H1 (cell line): Measurements from ENCODE around the gene CAMKK1. TPM values are rescaled to one million over a fixed set of nuclear protein-coding genes. Genes with fewer than 3 reads are reported as not detected.

Source experiments
- BACH1 ChIP-seq: IDR thresholded peaks from 2 replicates; pipeline ENCODE4 v1.6.1; 2012; ENCODE audit warnings: low read length, improper control_type of control experiment
- CHD7 ChIP-seq: fragments of 300-600 bp; sonication (generic); IDR thresholded peaks from 2 replicates; pipeline ENCODE4 v1.7.1; 2012; ENCODE audit warnings: low read length, moderate library complexity, mild to moderate bottlenecking, inconsistent platforms; ENCODE audit not compliant: insufficient replicate concordance
- CREB1 ChIP-seq: IDR thresholded peaks from 2 replicates; pipeline ENCODE4 v1.6.1; 2012; ENCODE audit warnings: inconsistent platforms
- GABPA ChIP-seq: IDR thresholded peaks from 2 replicates; pipeline ENCODE4 v1.6.1; 2011; ENCODE audit warnings: mild to moderate bottlenecking, low read length, moderate library complexity, borderline replicate concordance; ENCODE audit not compliant: insufficient read depth
- JUND ChIP-seq: IDR thresholded peaks from 2 replicates; pipeline ENCODE4 v1.6.1; 2011; ENCODE audit warnings: mild to moderate bottlenecking, improper control_type of control experiment, low read length
- SIN3A ChIP-seq, 2 experiments: IDR thresholded peaks in 1 of 2; conservative IDR thresholded peaks in 1 of 2; 2 replicates each; pipeline ENCODE4 v1.6.1; 2011 to 2012; ENCODE audit warnings: low read length in 2 of 2, improper control_type of control experiment in 1 of 2, low read depth in 1 of 2, mild to moderate bottlenecking in 1 of 2
- polyA plus RNA-seq, 7 experiments: library from polyadenylated mRNA; depleted of rRNA in 3 of 7; stranded (reverse) in 5 of 7; unstranded in 2 of 7; fragments of >200 nt in 5 of 7; fragments of 200-250 nt in 2 of 7; gene quantifications; 1 replicate in 5 of 7; 2 replicates in 1 of 7; 4 replicates in 1 of 7; pipeline versions ENCODE4 v1.2.1 to v1.2.3, GENCODE V29; 2011 to 2013; ENCODE audit warnings: missing spikeins in 2 of 7, mixed read lengths in 2 of 7
- total RNA-seq: library from RNA; stranded (reverse); fragmentation: NEBNext Ultra II Directional; extraction: Animal tissue kit (Norgen Biotek cat#: 25700); gene quantifications from 2 replicates; pipeline ENCODE4 v1.2.1, GENCODE V29; 2021

CAMKK1 gene
- total and polyA plus RNA-seq, 2 of the 8 experiments (the other 6 are each of a cell fraction or from before 2014, with no cell fraction given): 7.1 to 7.6 TPM

- TF ChIP-seq CHD7 (no peak), GABPA (no peak), JUND (no peak), BACH1 (no peak), SIN3A (conservative IDR thresholded peaks at IDR 0.05 in 1 of 2, IDR thresholded peaks at IDR 0.05 in 1 of 2; ENCODE audit: low read depth in 1 of 2, low read length in 2 of 2) (no peak), CREB1 (no peak)
Observed at GRCh38 chr17:3928406-3928805, 35.6 kb upstream of the CAMKK1 start (continued).
